T47D (cell line): ENCODE data around the gene KAZN.

Experiments
- DNase-seq, 2 experiments: peaks; one replicate each; pipeline versions ENCODE4 v3.0.0 to v3.0.0-alpha.2; 2011 to 2012; ENCODE audit warnings: low read depth in 1 of 2, low spot score in 1 of 2
- JUND ChIP-seq: IDR thresholded peaks from 2 replicates; pipeline ENCODE4 v1.6.1; 2012; ENCODE audit warnings: low read depth
- in situ Hi-C: cut with HindIII; loops from 2 replicates; pipeline ENCODE4 v1.10.0; 2016; ENCODE audit warnings: low sequenced_read_pairs, low pct_unique_long_range_greater_than_20kb

KAZN gene

GRCh38 chr1:15100880-15101760, 502.6 kb downstream of the KAZN start:
- in situ Hi-C loops = no loop called here
- DNase-seq = no peak
- no peak for TF ChIP-seq JUND

GRCh38 chr1:15101801-15102200, 503.3 kb downstream of the KAZN start:
- no peak for DNase-seq
- in situ Hi-C loops = no loop called here
- TF ChIP-seq JUND = no peak

GRCh38 chr1:15102646-15103045, 504.2 kb downstream of the KAZN start:
- no peak for DNase-seq
- TF ChIP-seq JUND = no peak

GRCh38 chr1:15103211-15103610, 504.7 kb downstream of the KAZN start:
- in situ Hi-C loops = no loop called here
- DNase-seq = no peak
- no peak for TF ChIP-seq JUND

More at GRCh38 chr1:15102646-15103045, 504.2 kb downstream of the KAZN start:
- in situ Hi-C loops = no loop called here

- no peak for TF ChIP-seq JUND
- DNase-seq = no peak
- in situ Hi-C loops = no loop called here
These were observed 505.4 kb downstream of the KAZN start for GRCh38 chr1:15103906-15104305.

- in situ Hi-C loops = no loop called here
- DNase-seq = no peak
- no peak for TF ChIP-seq JUND
These were observed 506.3 kb downstream of the KAZN start for GRCh38 chr1:15104768-15105167.

- in situ Hi-C loops = no loop called here
- DNase-seq = no peak
These were observed 508.1 kb downstream of the KAZN start for GRCh38 chr1:15106608-15107007.

GRCh38 chr1:15107058-15107687, 508.7 kb downstream of the KAZN start:
- in situ Hi-C loops = no loop called here
- DNase-seq = no peak
- no peak for TF ChIP-seq JUND

More at GRCh38 chr1:15106608-15107007, 508.1 kb downstream of the KAZN start:
- TF ChIP-seq JUND = no peak

GRCh38 chr1:15107911-15108310, 509.4 kb downstream of the KAZN start:
- in situ Hi-C loops = no loop called here
- TF ChIP-seq JUND = no peak
- DNase-seq = no peak

GRCh38 chr1:15110128-15110866, 511.8 kb downstream of the KAZN start:
- in situ Hi-C loops = no loop called here
- TF ChIP-seq JUND = no peak
- no peak for DNase-seq

- no peak for TF ChIP-seq JUND
- DNase-seq = no peak
- in situ Hi-C loops = no loop called here
These were observed 512.4 kb downstream of the KAZN start for GRCh38 chr1:15110867-15111230.

- in situ Hi-C loops = no loop called here
- no peak for DNase-seq
- TF ChIP-seq JUND = no peak
These were observed 514.7 kb downstream of the KAZN start for GRCh38 chr1:15113146-15113545.

- DNase-seq = no peak
- no peak for TF ChIP-seq JUND
- in situ Hi-C loops = no loop called here
These were observed 516.4 kb downstream of the KAZN start for GRCh38 chr1:15114884-15115283.
